ENCODE results near the gene KIF6.
"Not testable (repeated sequence)": the region's sequence is repeated elsewhere in the genome, so short reads cannot be mapped to it uniquely, and the experiment has no call there.

Gene KIF6

DNA sequence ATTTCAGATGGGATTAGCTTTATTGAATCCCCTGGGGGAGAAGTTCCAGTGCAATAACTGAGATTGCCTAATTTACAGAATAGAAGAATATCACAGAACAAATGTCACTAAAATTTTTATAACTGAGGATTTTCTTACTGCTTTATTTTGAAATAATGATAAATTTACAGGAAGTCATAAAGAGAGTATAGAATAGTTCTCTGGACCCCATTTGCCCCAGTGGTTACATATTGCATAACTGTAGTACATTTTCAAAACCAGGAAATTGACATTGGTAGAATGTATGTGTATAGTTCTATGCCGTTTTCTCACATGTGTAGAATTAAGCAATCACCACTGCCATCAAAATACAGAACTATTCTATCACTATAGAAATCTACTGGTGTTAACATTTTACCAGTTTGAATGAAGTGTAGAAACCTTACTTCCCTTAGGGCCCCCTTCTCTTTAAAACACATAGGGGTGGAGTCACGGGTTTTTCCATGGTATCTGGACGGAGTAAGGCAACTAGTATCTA lies 18.3 kb downstream of the KIF6 start:
- peak; percentile 39 for DNase-seq

DNA sequence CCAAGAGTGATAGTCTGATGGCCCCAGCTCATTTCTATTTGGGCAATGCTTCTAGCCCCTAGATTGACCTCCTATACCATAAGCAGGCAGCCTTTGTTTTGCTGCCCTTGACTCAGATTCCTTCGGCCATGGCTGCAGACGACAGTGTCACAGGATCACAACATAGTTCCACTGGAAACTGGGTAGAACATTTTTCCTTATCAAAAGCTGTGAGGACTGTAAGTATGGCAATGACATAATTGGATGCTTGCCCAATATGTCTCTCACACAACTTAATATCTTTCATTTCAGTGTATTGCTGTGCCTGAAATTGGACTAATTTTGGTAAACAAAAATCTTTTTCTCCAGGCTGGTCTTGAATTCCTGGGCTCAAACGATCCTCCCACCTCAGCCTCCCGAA lies 22.9 kb downstream of the KIF6 start:
- no peak for DNase-seq

DNA sequence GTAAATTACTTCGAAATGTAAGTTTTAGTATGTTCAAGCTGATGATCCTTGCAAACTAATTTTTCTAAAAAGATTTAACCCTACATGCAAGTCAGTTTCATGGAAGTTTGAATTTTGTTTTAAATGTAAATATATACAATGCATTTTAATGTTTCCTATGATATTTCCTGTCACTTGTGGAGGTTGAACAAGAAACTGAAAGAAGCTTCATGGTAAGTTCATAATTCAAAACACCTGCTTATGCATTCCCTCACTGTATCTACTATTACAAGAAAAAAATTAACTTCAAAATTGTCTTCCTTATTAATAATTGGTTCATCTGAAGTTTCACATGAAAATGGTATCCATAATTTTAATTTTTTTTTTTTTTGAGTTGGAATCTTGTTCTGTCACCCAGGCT lies 24.8 kb downstream of the KIF6 start:
- no peak for DNase-seq

DNA sequence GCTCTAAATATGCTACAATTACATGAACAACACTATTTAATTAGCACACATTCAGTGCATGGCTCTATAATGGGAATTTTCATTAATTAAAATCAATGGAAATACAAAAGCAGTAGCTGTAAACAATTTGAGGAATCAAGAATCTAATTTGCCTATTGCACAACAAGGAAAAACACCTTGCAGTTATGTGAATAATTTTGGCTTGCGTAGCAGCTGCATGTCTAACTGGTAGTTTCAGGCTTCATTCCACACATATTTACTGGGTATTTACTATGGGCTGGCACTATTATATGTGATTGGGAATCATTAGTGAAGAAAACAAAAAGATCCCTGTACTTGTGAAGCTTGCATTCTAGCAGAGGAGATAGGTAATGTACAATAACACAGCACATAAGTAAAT lies 26.4 kb downstream of the KIF6 start:
- no peak for DNase-seq

DNA sequence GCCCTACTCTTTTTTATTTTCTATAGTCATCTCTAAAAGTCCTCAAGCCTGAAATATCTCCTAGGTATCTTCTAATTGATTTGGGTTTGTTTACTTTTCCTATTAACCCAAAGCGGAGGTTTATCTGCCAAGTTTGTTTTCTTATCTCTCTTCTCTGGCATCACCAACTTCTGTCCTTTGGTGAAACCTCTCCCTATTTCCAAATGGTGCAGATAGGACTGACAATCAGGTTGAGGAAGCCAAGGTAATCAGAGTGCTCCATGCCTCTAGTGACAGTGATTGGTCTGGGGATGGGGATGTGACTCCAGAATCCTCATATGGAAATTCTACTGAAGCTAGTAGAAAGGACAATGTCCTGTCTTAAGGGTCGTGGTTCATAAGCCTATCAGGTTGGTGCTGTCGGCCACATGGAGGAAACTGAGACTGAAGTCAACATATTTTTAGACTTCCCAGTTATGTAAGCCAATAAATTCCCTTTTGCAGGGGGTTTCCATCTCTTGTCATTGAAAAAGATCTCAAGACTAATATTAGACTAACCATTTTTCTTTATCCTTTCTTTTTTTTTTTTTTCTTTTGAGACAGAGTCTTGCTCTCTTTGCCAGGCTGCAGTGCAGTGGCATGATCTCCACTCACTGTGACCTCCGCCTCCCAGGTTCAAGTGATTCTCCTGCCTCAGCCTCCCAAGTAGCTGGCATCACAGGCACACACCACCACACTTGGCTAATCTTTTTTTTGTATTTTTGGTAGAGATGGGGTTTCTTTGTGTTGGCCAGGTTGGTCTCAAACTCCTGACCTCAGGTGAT lies 28.0 kb downstream of the KIF6 start:
- DNase-seq: no peak

DNA sequence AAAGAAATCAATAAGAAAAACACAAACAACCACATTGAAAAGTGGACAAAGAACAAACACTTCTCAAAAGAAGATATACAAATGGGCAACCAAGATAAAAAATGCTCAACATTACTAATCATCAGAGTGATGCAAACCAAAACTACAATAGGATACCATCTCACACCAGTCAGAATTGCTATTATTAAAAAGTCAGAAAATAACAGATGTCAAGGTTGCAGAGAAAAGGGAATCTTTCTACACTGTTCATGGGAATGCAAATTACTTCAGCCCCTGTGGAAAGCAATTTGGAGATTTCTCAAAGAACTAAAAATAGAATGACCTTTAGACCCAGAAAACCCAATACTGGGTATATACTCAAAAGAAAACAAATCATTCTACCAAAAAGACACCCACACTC lies 29.8 kb downstream of the KIF6 start:
- no peak for DNase-seq

DNA sequence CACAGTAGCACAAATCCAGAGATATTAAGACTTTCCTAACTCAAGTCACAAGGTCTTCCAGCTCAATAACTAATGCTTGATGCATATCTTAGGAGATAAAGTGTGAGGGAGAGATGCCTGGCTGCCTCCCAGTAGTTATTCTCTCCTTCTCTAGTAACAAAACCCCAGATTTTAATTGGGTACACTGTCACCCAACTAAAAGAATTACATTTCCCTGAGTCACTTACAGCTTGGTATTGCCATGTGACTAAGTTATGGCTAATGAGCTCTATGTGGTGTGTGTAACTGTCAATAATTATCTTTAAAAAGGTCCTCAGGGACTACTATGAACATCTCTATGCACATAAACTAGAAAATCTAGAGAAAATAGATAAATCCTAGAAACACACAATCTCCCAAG lies 32.0 kb downstream of the KIF6 start:
- DNase-seq: peak; percentile 33

DNA sequence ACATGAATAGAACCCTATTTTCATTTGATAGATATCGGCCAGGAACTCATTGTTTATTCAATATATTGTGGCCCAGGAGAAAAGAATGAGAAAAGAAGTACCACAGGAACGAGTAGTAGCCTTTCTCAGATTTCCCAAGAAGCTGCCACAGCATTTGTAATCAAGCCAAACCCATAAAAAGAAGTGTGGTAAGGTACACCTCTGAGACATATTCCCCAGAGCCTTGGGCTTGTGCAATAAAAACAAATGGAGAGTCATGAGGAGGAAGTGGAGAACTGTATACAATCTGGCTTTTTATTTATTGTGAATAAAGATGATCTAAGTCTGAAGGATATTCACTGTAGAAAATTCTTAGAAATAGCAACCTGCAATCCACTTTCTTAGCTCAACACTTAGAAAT lies 36.7 kb downstream of the KIF6 start:
- DNase-seq: peak; percentile 94

DNA sequence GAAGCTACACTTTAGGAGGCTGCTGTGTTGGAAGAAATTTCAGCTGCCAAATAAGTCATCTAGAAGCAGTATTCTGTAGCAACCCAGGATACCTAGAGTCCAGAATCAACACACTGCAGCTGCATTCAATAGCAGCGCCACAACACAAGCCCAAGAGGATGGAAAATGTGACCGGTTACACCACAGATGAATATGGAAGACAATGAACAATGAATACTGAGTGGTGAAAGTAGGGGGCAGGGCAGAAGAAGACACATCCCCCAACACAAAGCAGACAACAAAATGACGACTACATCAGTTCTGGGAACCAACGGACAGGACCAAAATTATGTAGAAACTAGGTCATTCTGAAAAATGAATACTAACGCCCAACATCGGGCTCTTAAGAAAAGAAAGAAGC lies 38.2 kb downstream of the KIF6 start:
- no peak for DNase-seq

DNA sequence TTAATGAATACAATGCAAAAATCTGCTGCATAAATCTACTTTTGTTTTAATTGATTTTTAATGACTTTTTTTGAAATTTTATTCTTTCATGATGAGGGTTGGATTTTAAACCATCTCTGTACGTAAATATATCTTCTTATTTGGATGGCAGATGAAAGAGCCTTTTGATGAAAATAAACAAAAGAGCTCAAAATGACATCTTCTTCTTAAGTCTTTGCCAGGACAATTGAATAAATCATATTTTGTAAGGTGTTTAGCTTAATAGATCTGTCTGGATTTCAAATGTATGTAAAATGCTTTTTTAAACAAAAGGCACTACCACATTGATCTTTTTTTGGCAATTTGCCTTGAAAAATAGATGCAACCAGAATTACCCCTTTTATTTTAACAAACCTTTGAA lies 39.3 kb downstream of the KIF6 start:
- no peak for DNase-seq

DNA sequence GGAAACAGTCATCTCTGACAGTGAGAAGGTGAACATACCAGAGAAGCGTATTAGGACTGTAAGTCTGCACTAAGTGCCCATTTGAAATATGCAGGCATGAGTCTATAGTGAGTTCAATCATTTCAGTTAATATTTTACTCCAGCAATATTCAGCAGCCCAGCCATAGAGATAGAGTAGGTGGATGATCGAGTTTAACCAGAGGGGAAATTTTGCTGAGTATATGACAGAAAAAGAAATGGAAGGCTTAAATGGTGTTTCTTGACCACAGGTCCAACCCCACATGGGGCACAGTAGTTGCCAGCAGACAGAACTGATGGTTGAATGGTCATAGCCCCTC lies 39.8 kb downstream of the KIF6 start:
- DNase-seq: no peak

DNA sequence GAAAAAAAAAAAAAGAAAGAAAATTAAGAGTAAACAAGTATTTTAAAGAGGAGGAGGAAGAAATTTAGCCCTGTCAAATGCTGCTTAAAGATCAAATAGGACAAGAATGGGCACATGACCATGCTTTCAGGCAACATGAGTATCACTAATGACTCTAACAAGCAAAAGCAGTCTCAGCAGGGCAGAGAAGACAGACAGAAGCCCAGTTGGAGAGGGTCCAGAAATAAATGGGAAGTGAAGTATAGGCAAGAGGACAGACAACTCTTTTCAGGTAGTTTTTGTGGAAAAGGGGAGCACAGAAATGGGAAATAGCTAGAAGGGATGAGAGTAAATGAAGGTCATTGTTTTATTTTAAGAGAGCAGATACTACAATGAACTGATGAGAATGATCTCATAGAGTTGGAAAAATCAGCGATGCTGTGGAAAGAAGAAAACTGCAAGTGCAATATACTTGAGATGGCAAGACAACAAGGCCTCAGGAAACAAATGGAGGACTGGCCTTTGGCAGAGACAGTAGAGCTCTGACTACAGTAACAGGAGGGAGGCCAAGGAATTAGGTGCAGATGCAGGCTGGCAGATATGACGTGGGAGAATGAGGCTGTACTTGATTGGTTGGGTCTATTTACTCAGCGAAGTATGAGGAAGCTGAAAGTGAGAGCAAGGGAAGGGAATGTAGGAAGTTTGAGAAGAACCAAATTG lies 40.3 kb downstream of the KIF6 start:
- peak; percentile 55 for DNase-seq

DNA sequence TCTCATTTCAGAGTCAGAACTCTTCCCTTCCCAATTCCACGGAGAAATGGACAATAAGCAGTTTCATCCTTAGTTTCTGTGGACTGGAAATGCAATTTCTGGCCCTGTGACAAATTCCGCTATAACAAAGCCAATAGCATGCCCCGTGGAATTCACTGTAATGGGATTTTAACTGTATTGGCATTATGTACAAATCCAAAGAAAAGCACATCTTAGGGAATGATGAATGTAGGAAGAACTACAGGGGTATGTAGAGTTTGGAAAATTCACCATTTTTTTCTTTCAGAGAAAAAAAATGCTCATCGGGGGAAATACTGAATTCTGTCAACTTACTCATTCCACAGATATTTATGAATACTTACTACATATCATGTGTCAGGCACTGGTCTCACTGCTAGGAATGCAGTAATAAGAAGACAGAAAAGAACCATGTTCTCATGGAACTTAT lies 43.5 kb downstream of the KIF6 start:
- peak; percentile 69 for DNase-seq

DNA sequence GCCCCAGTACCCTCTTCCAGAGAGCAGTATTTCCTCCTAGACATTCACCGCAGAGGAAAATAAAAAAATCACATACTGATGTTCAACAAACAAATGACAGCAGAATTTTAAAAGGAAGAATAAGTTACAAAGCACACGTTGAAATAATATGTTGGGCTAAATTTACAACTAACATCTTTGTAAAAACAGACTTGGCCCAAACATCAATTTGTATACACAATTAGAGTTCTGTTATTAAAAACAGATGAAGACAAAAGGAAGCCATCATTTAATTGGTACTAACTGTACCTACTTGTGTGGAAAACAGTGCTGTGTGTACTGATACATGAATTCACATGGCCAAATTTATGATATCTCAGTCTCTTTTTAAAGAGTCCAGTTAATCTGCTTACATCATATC lies 46.3 kb downstream of the KIF6 start:
- no peak for DNase-seq

DNA sequence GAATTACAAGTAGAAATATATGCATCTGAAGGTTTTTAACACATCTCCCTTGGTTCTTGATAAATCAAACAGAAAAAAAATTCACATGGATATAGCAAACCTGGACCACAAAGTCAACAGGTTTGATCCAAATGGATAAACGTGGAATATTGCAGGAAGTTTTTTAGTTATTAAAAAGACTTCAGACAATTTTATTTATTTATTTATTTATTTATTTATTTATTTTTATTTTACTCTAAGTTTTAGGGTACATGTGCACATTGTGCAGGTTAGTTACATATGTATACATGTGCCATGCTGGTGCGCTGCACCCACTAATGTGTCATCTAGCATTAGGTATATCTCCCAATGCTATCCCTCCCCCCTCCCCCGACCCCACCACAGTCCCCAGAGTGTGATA lies 47.9 kb downstream of the KIF6 start:
- DNase-seq: not testable (repeated sequence)

DNA sequence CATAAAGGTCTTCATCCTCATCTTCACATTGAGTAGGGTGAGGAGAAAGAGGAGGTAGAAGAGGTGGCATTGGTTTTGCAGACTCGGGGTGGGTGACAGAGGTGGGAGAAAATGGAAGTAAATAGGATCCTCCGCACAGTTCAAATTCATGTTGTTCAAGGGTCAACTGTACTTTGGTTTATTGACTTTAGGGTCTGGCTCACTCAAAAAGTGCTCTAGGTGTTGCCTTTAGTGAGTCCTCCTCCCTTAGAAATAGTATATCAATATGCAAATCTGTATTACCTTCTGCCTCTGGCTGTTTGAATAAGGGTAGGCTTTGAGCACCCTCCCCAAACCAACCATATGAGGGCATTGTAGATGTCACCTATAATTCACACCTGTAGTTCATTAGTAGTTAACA lies 54.7 kb downstream of the KIF6 start:
- no peak for DNase-seq

DNA sequence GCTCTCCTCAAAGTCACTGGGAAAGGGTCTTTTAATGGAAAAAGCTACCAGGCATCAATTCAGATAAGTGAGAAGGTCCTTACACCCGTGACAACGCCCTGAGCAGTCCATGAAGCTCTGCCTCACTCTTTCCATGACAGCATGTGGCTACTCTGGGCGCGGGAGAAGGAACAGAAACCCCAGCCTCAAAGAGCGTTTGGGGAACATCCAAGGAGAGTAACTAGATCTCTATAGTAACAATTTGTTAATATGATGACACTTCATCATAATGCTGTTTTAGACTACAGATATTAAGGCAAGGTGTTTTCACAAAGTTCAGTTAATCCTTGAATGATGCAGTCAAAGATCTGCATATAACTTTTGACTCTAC lies 55.2 kb downstream of the KIF6 start:
- DNase-seq: no peak

DNA sequence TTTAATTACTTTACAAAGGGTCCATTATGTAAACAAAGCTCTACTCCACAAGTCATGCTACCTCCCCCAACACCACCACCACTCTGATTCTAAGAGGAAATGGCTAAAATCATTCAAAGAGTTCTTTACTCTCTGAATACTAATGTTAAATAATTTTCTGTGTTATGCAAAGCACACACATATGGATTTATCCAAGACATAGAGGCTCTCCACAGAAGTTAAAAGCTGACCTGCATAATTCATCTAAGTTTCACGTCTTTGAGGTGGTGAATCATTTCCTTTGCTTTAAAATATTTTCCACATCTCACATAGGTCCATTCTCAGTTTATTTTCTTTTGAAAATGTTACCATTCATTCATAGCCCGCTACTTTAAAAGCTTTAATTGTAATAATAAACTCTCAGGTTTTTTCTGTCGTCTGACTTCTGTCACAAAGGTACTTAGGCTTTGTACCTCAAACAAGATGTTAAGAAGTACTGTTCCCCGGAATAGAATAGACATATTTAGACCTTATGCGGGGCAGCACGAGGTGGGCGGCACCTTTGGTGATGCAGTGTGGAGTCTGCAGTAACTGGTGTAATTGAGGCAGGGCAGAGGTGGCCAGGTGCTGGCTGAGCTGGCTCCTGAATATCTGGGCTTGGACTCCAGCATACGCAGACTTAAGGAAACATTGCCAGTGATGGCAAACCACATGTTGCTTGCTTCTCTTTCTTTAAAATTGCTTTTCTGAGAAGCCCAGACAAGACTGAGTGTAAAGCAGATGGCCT lies 55.8 kb downstream of the KIF6 start:
- DNase-seq: peak; percentile 75

DNA sequence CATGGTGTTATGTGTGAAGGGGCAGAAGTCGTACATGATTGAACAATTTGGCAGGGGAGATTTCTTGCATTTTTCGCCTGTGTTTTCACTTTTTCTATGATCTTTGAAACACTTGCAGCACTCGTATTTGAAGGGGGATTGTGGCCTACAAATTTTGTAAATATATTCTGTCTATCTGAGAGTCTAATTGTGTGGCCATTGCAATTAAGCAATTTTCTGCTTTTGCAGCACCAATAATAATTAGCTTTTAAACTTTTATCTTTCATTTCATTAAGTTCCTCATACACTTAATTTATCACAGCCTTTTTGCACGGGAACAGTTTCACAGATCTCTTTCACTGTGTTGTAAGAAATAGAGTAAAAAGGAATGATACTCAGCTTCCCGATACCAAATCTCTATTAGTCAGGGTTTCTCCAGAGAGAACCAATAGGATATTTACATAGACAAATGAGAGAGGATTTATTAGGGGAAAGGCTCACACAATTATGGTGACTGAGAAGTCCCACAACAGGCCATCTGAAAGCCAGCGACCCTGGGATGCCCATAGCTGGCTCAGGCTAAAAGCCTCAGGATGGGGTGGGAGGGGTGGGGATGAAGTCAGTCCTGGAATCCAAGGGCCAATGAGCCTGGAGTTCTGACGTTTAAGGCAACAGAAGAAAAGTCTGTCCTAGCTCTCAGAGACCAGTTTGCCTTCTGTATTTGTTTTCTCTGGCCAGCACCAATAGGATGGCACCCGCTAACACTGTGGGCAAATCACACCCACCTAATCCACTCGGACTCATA lies 58.3 kb downstream of the KIF6 start:
- DNase-seq: no peak

DNA sequence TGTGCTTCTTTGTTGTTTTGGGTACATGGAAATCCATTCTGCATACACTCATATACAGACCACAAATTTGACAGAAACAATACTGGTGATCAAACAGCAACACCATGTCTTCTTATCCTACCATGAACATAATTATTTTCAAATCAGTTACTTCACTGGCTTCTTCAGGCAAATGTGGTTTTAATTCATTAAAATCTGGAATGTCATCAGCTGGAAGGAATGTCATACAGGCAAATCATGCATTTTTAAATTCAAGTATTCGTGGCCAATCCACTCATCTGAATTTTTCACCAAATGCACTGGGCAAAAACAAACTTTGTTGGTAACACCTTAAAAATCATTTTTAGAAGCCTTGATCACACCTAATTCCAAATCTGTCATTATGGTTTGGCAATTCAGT lies 59.3 kb downstream of the KIF6 start:
- peak; percentile 60 for DNase-seq

DNA sequence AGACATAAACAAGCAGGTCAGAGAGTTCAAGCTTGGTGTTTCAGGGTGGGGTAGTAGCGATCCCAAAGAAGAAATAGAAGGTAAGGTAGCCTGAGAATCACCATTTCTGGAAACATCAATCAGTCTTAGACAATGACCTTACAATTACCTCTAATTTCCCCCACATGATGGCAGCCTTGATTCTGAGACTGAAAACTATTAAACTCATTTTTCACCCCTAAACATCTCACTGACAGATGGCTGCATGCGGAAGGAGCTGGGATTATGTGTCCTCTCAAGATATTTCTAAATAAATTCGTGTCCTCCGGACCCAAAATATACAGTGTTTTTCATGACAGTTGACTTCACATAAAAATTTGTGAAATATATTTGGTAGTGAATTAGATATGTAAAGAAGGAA lies 61.0 kb downstream of the KIF6 start:
- DNase-seq: no peak

DNA sequence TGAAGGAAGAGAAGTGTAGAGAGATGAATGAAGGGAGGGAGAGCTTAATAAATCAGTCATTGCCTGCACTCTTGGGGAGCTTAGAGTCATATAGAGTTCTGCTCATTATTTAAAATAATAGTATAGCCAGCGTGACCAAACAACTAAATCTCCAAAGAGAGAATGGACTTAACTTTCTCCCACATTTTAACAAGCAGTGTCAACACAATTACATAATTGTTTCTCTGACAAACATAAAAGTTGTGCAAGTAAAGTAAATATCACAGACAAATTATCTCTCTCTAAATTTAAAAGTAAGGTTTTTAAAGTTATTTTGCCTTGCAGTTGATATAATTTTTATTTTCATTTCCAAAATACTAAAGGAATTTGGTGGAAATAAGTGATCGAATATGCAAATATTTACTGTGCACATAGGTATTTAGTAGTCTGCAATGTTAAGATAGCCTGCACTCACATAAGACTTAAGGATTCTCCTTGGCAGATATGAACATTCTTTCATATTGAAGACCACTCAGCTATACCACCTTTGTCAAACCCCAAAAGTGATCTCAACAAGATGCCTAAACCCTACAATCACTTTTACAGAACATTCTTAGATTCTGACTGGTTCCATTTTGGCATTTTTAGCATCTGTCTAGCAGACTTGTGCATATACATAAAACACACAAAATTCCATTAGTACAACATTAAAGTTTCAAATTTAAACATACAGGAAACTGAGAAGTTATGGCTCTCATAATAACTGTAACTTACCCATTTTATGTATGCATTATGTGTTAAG lies 67.7 kb downstream of the KIF6 start:
- DNase-seq: peak; percentile 44
